NCI-H510A (cell line): Measurements from ENCODE around the gene BRMS1.
"Not testable (repeated sequence)": the region's sequence is repeated elsewhere in the genome, so short reads cannot be mapped to it uniquely, and the experiment has no call there.

Experiments used
- DNase-seq: peaks from one replicate; lab custom pipeline; 2025; lab: John Stamatoyannopoulos, UW

Gene BRMS1

GRCh38 chr11:66363187-66363601 lies 18.3 kb upstream of the BRMS1 start:
- DNase-seq: no peak

GRCh38 chr11:66362481-66363147 lies 17.7 kb upstream of the BRMS1 start:
- DNase-seq: no peak

GRCh38 chr11:66361502-66361941 lies 16.6 kb upstream of the BRMS1 start:
- no peak for DNase-seq

GRCh38 chr11:66360406-66361073 lies 15.6 kb upstream of the BRMS1 start:
- DNase-seq: no peak

GRCh38 chr11:66359662-66360087 lies 14.8 kb upstream of the BRMS1 start:
- no peak for DNase-seq

GRCh38 chr11:66350560-66351235 lies 5.8 kb upstream of the BRMS1 start:
- DNase-seq: not testable (repeated sequence)

GRCh38 chr11:66349084-66349386 lies 4.1 kb upstream of the BRMS1 start:
- DNase-seq: no peak

GRCh38 chr11:66347425-66348276 lies 2.7 kb upstream of the BRMS1 start, which contains the start of gene B4GAT1:
Gene B4GAT1, minus strand, starts transcription at chr11:66347629. Its CDS starts 84 bp downstream, at chr11:66347545.
- peak; percentile 64 for DNase-seq

GRCh38 chr11:66346476-66347424 lies 1.8 kb upstream of the BRMS1 start:
- no peak for DNase-seq

- no peak for DNase-seq
Measured at GRCh38 chr11:66345316-66345649, 379 bp upstream of the BRMS1 start.

GRCh38 chr11:66343176-66343575 lies 1.7 kb downstream of the BRMS1 start:
- no peak for DNase-seq

- no peak for DNase-seq
Measured at GRCh38 chr11:66341502-66342126, 3.3 kb downstream of the BRMS1 start.

- no peak for DNase-seq
Measured at GRCh38 chr11:66340596-66341501, 4.1 kb downstream of the BRMS1 start.

GRCh38 chr11:66339686-66340483 lies 5.0 kb downstream of the BRMS1 start:
- no peak for DNase-seq

GRCh38 chr11:66339162-66339675 lies 5.7 kb downstream of the BRMS1 start:
- DNase-seq: no peak

- no peak for DNase-seq
Measured at GRCh38 chr11:66338276-66339161, 6.4 kb downstream of the BRMS1 start.

GRCh38 chr11:66337103-66337899 lies 7.6 kb downstream of the BRMS1 start:
- no peak for DNase-seq
